Stomach (tissue), 9 donors: ENCODE data around the gene ALOX15B. TPM values are rescaled to one million over a fixed set of nuclear protein-coding genes. Genes with fewer than 3 reads are reported as not detected.

Source experiments
- DNase-seq, 2 donors: peaks; one replicate each; pipeline versions ENCODE4 v3.0.0 to v3.0.0-alpha.2; 2013 to 2019
- H3K27ac ChIP-seq, 5 donors: fragments of 200-600 bp in 4 of 5; sonication (generic) in 4 of 5; one replicate each; pipeline ENCODE4 v1.5.1; 2013 to 2019; ENCODE audit warnings: mild to moderate bottlenecking in 1 of 5, moderate library complexity in 1 of 5
- H3K27me3 ChIP-seq, 3 donors: fragments of 200-600 bp; sonication (generic); one replicate each; pipeline ENCODE4 v1.5.1; 2017 to 2019; ENCODE audit warnings: mixed run types in 1 of 3
- H3K36me3 ChIP-seq, 4 donors: fragments of 200-600 bp; sonication (generic); 1 replicate in 3 of 4; 2 replicates in 1 of 4; pipeline ENCODE4 v1.5.1; 2016 to 2019
- H3K4me1 ChIP-seq, 4 donors: fragments of 200-600 bp; sonication (generic); one replicate each; pipeline ENCODE4 v1.5.1; 2016 to 2019
- H3K4me3 ChIP-seq, 4 donors: fragments of 200-600 bp; sonication (generic) in 3 of 4; one replicate each; pipeline ENCODE4 v1.5.1; 2016 to 2019; ENCODE audit warnings: mild to moderate bottlenecking in 1 of 4
- H3K9me3 ChIP-seq, 4 donors: fragments of 200-600 bp; sonication (generic); one replicate each; pipeline ENCODE4 v1.5.1; 2016 to 2019
- EP300 ChIP-seq: sonication (generic); formaldehyde crosslinking; IDR thresholded peaks from one replicate; pipeline ENCODE4 v1.6.1; 2017; ENCODE audit warnings: antibody characterized with exemption
- POLR2A ChIP-seq, 4 donors: fragments of 450-650 bp; IDR thresholded peaks; one replicate each; pipeline ENCODE4 v1.6.1; 2016; ENCODE audit warnings: antibody characterized with exemption in 4 of 4, control low read depth in 2 of 4, mild to moderate bottlenecking in 1 of 4, moderate library complexity in 1 of 4
- POLR2AphosphoS5 ChIP-seq, 3 donors: sonication (generic); formaldehyde crosslinking; IDR thresholded peaks; one replicate each; pipeline ENCODE4 v1.6.1; 2016; ENCODE audit warnings: antibody characterized with exemption in 3 of 3
- WGBS, 5 donors: extraction: QIAGEN DNeasy Blood & Tissue Kit in 3 of 5; methylation state at CpG; one replicate each; pipeline versions ENCODE4 v1.1.5 to v1.1.7; 2013 to 2018; 5-methylcytosine and 5-hydroxymethylcytosine counted together
- intact Hi-C: fragments of 100-400 bp; cut with DNase I; formaldehyde crosslinking; loops from one replicate; pipeline ENCODE4 v1.15.1; 2023; ENCODE audit warnings: low total_unique reads
- polyA plus RNA-seq, 3 donors: library from polyadenylated mRNA; stranded (reverse); fragments of 200-250 nt; gene quantifications; one replicate each; pipeline ENCODE4 v1.2.3, GENCODE V29; 2013
- total RNA-seq, 5 donors: library from RNA; depleted of rRNA; stranded (reverse); fragments of >200 nt; gene quantifications; one replicate each; pipeline versions ENCODE4 v1.1.0 to v1.2.3, GENCODE V29; 2014 to 2016
- TF ChIP-seq, protein P1 (sequence below), 7 experiments: fragments of 450-650 bp in 4 of 7; fragments of 200-600 bp in 3 of 7; sonication (generic) in 3 of 7; IDR thresholded peaks; one replicate each; pipeline ENCODE4 v1.5.1; 2016 to 2019; ENCODE audit warnings: antibody characterized with exemption in 7 of 7, control low read depth in 2 of 7, mild to moderate bottlenecking in 1 of 7
- donor health status: healthy with polysubstance abuse.
- donor health status: Bipolar disorder and iron deficiency.
- donor health status: healthy.

Gene ALOX15B
- total and polyA plus RNA-seq, 8 donors = 1.5 to 10.5 (median 2.9) TPM; not detected in 1

DNA sequence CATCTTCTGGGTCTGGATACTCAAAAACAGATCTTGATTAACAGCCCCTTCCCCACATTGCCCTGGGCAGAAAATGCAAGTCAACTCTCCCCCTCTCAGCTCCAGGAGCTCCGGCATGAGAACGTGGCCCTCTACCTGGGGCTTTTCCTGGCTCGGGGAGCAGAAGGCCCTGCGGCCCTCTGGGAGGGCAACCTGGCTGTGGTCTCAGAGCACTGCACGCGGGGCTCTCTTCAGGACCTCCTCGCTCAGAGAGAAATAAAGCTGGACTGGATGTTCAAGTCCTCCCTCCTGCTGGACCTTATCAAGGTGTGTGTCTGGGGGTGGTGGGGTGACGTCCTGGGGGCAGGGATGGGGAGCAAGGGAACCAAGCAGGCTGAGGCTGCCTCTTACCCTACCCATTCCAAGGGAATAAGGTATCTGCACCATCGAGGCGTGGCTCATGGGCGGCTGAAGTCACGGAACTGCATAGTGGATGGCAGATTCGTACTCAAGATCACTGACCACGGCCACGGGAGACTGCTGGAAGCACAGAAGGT lies 26.7 kb upstream of the ALOX15B start:
- no peaks in the 10 kb centered on the region for H3K36me3 ChIP-seq
- peaks cover 0 to 57% (median 10%) of the 10 kb centered on the region in 3 donors for H3K27me3 ChIP-seq
- H3K9me3 ChIP-seq = no peaks in the 10 kb centered on the region
- intact Hi-C loops = no loop called here
- H3K4me1 ChIP-seq = peaks cover 13 to 18% (median 16%) of the 10 kb centered on the region in 4 donors
- H3K4me3 ChIP-seq = no peak overlapping the region
- H3K27ac ChIP-seq = no peak overlapping the region
- DNase-seq = no peak
- WGBS, 5 donors = 78 to 89% (median 86%) methylated on average over 15 of the region's 15 CpGs
- no peak for TF ChIP-seq EP300
- TF ChIP-seq, protein P1, sequence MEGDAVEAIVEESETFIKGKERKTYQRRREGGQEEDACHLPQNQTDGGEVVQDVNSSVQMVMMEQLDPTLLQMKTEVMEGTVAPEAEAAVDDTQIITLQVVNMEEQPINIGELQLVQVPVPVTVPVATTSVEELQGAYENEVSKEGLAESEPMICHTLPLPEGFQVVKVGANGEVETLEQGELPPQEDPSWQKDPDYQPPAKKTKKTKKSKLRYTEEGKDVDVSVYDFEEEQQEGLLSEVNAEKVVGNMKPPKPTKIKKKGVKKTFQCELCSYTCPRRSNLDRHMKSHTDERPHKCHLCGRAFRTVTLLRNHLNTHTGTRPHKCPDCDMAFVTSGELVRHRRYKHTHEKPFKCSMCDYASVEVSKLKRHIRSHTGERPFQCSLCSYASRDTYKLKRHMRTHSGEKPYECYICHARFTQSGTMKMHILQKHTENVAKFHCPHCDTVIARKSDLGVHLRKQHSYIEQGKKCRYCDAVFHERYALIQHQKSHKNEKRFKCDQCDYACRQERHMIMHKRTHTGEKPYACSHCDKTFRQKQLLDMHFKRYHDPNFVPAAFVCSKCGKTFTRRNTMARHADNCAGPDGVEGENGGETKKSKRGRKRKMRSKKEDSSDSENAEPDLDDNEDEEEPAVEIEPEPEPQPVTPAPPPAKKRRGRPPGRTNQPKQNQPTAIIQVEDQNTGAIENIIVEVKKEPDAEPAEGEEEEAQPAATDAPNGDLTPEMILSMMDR (IDR thresholded peaks at IDR 0.05) = no peak
- TF ChIP-seq POLR2AphosphoS5 (IDR thresholded peaks at IDR 0.05) = no peak
- no peak for TF ChIP-seq POLR2A (IDR thresholded peaks at IDR 0.05)

DNA sequence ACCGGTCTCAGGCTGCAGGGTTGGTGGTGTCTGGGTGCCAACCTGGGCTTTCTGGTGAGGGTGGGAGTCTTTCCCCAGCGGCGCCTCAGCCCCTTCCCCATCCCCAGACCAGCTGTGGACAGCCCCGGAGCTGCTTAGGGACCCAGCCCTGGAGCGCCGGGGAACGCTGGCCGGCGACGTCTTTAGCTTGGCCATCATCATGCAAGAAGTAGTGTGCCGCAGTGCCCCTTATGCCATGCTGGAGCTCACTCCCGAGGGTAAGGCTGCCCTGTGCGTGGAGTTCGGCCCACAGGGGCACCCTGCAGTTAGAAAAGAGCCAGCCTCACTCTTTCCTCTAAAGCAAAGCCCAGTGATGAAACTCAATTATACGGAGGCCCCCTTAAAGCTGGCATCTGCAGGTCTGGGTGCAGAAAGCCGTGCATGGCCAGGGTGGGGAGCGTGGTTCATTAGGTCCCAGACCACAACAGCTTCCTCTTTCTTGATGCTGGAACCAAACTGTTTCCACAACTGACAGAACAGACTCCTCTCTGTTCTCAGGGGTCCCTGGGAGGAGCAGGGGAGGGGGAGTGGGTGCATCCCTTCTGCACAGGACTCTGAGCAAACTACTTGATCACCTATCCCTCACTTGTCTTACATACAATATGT lies 25.7 kb upstream of the ALOX15B start:
- H3K4me3 ChIP-seq = no peak overlapping the region
- H3K27ac ChIP-seq = no peak overlapping the region
- TF ChIP-seq POLR2A (IDR thresholded peaks at IDR 0.05) (no peak), EP300 (no peak), POLR2AphosphoS5 (IDR thresholded peaks at IDR 0.05) (no peak)
- TF ChIP-seq, protein P1 (IDR thresholded peaks at IDR 0.05) = no peak
- no peaks in the 10 kb centered on the region for H3K36me3 ChIP-seq
- peaks cover 15 to 25% (median 24%) of the 10 kb centered on the region in 4 donors for H3K4me1 ChIP-seq
- WGBS, 5 donors = 81 to 93% (median 86%) methylated on average over 9 to 17 of the region's 17 CpGs
- no peak for DNase-seq
- intact Hi-C loops = no loop called here
- H3K27me3 ChIP-seq = peaks cover 0 to 52% (median 10%) of the 10 kb centered on the region in 3 donors
- H3K9me3 ChIP-seq = no peaks in the 10 kb centered on the region

DNA sequence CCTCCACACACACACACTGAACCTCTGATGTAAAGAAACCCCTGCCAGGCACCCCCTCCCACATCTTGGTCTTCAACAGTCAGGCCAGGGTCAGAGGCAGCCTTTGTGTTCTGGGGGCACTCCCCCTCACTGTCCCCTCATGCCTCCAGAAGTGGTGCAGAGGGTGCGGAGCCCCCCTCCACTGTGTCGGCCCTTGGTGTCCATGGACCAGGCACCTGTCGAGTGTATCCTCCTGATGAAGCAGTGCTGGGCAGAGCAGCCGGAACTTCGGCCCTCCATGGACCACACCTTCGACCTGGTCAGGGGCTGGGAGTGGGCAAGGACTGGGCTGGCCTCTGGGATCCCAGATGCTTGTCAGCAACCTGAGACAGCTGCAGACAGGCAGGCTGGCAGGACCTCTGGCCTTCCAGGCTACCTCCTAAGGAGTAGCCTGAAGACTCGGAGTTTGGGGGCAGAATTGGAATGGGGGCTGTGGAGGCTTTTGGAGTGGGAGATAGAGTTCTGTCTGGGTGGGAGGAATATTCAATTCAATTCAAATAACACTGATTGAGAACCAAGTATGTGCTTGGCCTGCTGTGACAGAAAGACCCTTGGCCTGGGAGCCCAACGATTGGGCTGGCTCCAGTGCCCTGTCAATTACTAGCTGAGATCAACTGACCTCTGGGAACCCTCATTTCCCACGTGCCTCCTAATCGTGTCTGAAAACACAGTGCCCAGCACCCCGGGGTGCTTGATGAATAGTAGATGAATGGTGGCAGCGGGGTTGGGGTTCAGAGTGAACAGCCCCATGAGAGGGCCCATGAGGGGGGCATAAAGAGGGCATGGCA lies 24.9 kb upstream of the ALOX15B start:
- Histone ChIP-seq H3K36me3 (no peaks in the 10 kb centered on the region), H3K9me3 (no peaks in the 10 kb centered on the region), H3K27ac (no peak overlapping the region), H3K4me3 (no peak overlapping the region), H3K27me3 (peaks cover 0 to 53% (median 10%) of the 10 kb centered on the region in 3 donors), H3K4me1 (peaks cover 15 to 25% (median 24%) of the 10 kb centered on the region in 4 donors)
- intact Hi-C loops = no loop called here
- no peak for DNase-seq
- TF ChIP-seq EP300 (no peak), POLR2AphosphoS5 (IDR thresholded peaks at IDR 0.05) (no peak), POLR2A (IDR thresholded peaks at IDR 0.05) (no peak)
- TF ChIP-seq, protein P1 (IDR thresholded peaks at IDR 0.05) = no peak
- WGBS, 5 donors = 83 to 86% (median 84%) methylated on average over 12 of the region's 12 CpGs

DNA sequence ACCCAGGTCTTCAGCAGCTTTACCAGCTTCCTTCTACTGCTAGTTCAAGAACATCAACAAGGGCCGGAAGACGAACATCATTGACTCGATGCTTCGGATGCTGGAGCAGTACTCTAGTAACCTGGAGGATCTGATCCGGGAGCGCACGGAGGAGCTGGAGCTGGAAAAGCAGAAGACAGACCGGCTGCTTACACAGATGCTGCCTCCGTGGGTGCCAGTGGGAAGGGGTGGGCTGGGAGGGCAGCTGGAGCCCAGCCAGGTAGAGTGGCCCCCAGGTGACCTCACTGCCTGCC lies 24.4 kb upstream of the ALOX15B start:
- no peaks in the 10 kb centered on the region for H3K9me3 ChIP-seq
- H3K4me3 ChIP-seq = no peak overlapping the region
- H3K4me1 ChIP-seq = peaks cover 19 to 30% (median 28%) of the 10 kb centered on the region in 4 donors
- peaks cover 0 to 57% (median 10%) of the 10 kb centered on the region in 3 donors for H3K27me3 ChIP-seq
- 93 to 97% (median 97%) methylated on average over 9 of the region's 9 CpGs for WGBS, 5 donors
- DNase-seq = no peak
- intact Hi-C loops = no loop called here
- TF ChIP-seq EP300 = no peak
- no peak for TF ChIP-seq POLR2A (IDR thresholded peaks at IDR 0.05)
- no peak for TF ChIP-seq POLR2AphosphoS5 (IDR thresholded peaks at IDR 0.05)
- no peak overlapping the region for H3K27ac ChIP-seq
- H3K36me3 ChIP-seq = no peaks in the 10 kb centered on the region
